Chondrocyte (in vitro differentiated cells): ENCODE results near the gene SPEG. TPM values are rescaled to one million over a fixed set of nuclear protein-coding genes. Genes with fewer than 3 reads are reported as not detected.
A peak's percentile ranks its signal among the peaks of the same experiment; 100 is the strongest.

ENCODE experiments used
- DNase-seq: peaks from one replicate; pipeline ENCODE4 v3.0.0; 2021; ENCODE audit warnings: mixed read lengths, low spot score
- H3K27ac Mint-ChIP-seq: one replicate; pipeline ENCODE4 v1.8.0; 2021; ENCODE audit warnings: mild to moderate bottlenecking, moderate library complexity, mixed read lengths; ENCODE audit not compliant: unreplicated experiment
- H3K27me3 Mint-ChIP-seq: 2 replicates; pipeline ENCODE4 v1.8.0; 2021; ENCODE audit warnings: low read depth, mixed read lengths
- H3K36me3 Mint-ChIP-seq: 2 replicates; pipeline ENCODE4 v1.8.0; 2021; ENCODE audit warnings: low read depth, mixed read lengths
- H3K4me1 Mint-ChIP-seq: 2 replicates; pipeline ENCODE4 v1.8.0; 2021; ENCODE audit warnings: low read depth, mild to moderate bottlenecking, mixed read lengths
- H3K4me3 Mint-ChIP-seq: one replicate; pipeline ENCODE4 v1.8.0; 2021; ENCODE audit warnings: mild to moderate bottlenecking, moderate library complexity, mixed read lengths; ENCODE audit not compliant: unreplicated experiment
- H3K9me3 Mint-ChIP-seq: 2 replicates; pipeline ENCODE4 v1.8.0; 2021; ENCODE audit warnings: low read depth, mixed read lengths
- CTCF ChIP-seq: fragments of 200-600 bp; sonication (generic); IDR thresholded peaks from 2 replicates; pipeline ENCODE4 v1.5.0; 2021; ENCODE audit warnings: antibody characterized with exemption, mild to moderate bottlenecking, moderate library complexity
- total RNA-seq: library from RNA; stranded (reverse); gene quantifications from 3 replicates; pipeline ENCODE4 v1.2.1, GENCODE V29; 2021

The SPEG gene
- total RNA-seq, 1 donor from 2014 or later = 94.9 TPM

GRCh38 chr2:219497495-219498279 is 63.0 kb downstream of the SPEG start:
- TF ChIP-seq CTCF = no peak
- Mint-ChIP-seq H3K27ac (peak overlapping the region; percentile 99), H3K9me3 (no peaks in the 10 kb centered on the region), H3K27me3 (no peaks in the 10 kb centered on the region), H3K4me1 (peaks cover 56% of the 10 kb centered on the region), H3K4me3 (peak overlapping the region; percentile 88), H3K36me3 (peaks cover 3% of the 10 kb centered on the region)
- DNase-seq = no peak

- peak within 1 kb of the TSS; percentile 99 for H3K27ac Mint-ChIP-seq
- peak; percentile 98 for DNase-seq
- peaks cover 56% of the 10 kb centered on the region for H3K4me1 Mint-ChIP-seq
- peak within 1 kb of the TSS; percentile 88 for H3K4me3 Mint-ChIP-seq
- no peak for TF ChIP-seq CTCF
- no peaks in the 10 kb centered on the region for H3K9me3 Mint-ChIP-seq
- no peaks in the 10 kb centered on the region for H3K27me3 Mint-ChIP-seq
- H3K36me3 Mint-ChIP-seq = peaks cover 1% of the 10 kb centered on the region
These were observed 63.8 kb downstream of the SPEG start, which contains the start of gene GMPPA for GRCh38 chr2:219498280-219499057. Gene GMPPA, plus strand, starts transcription at chr2:219498891. Its CDS starts 1,085 bp downstream, at chr2:219499976.

- peak overlapping the region; percentile 88 for H3K4me3 Mint-ChIP-seq
- H3K4me1 Mint-ChIP-seq = peaks cover 56% of the 10 kb centered on the region
- peaks cover 5% of the 10 kb centered on the region for H3K36me3 Mint-ChIP-seq
- no peaks in the 10 kb centered on the region for H3K9me3 Mint-ChIP-seq
- DNase-seq = no peak
- no peak for TF ChIP-seq CTCF
- H3K27ac Mint-ChIP-seq = peak overlapping the region; percentile 99
- H3K27me3 Mint-ChIP-seq = no peaks in the 10 kb centered on the region
These were observed 64.3 kb downstream of the SPEG start for GRCh38 chr2:219499058-219499307.

- Mint-ChIP-seq H3K4me3 (peak overlapping the region; percentile 88), H3K27ac (peak overlapping the region; percentile 99), H3K4me1 (peaks cover 56% of the 10 kb centered on the region), H3K27me3 (no peaks in the 10 kb centered on the region), H3K36me3 (peaks cover 9% of the 10 kb centered on the region), H3K9me3 (no peaks in the 10 kb centered on the region)
- no peak for TF ChIP-seq CTCF
- no peak for DNase-seq
These were observed 64.9 kb downstream of the SPEG start for GRCh38 chr2:219499555-219499954.

- Mint-ChIP-seq H3K4me1 (peaks cover 54% of the 10 kb centered on the region), H3K27me3 (no peaks in the 10 kb centered on the region), H3K36me3 (peaks cover 12% of the 10 kb centered on the region), H3K27ac (peak overlapping the region; percentile 82), H3K9me3 (no peaks in the 10 kb centered on the region), H3K4me3 (peak overlapping the region; percentile 88)
- peak; percentile 69 for TF ChIP-seq CTCF
- DNase-seq = no peak
These were observed 65.5 kb downstream of the SPEG start for GRCh38 chr2:219500135-219500534.
